ENCODE results near the gene DYNLRB1. TPM values are rescaled to one million over a fixed set of nuclear protein-coding genes. Genes with fewer than 3 reads are reported as not detected.

The DYNLRB1 gene
- total and polyA plus RNA-seq, 9 of the 15 experiments (the other 6 are each of a cell fraction or from before 2014, with no cell fraction given): 48.7 to 358 (median 121) TPM

- TF ChIP-seq ZHX1 (conservative IDR thresholded peaks at IDR 0.05; ENCODE audit: low read length) (no peak), RCOR1 (IDR thresholded peaks at IDR 0.05; ENCODE audit: borderline replicate concordance in 1 of 2, low read depth in 2 of 2, low read length in 2 of 2) (no peak), SP1 (CRISPR knock-in tag; IDR thresholded peaks at IDR 0.05) (no peak), ZNF41 (CRISPR knock-in tag; conservative IDR thresholded peaks at IDR 0.05) (no peak), CCNT2 (IDR thresholded peaks at IDR 0.05; ENCODE audit: borderline replicate concordance, extremely low read depth, insufficient read length, low read depth, low read length) (no peak)
- TF ChIP-seq, protein P1, sequence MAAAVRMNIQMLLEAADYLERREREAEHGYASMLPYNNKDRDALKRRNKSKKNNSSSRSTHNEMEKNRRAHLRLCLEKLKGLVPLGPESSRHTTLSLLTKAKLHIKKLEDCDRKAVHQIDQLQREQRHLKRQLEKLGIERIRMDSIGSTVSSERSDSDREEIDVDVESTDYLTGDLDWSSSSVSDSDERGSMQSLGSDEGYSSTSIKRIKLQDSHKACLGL (CRISPR knock-in tag; IDR thresholded peaks at IDR 0.05; ENCODE audit: borderline replicate concordance, poor library complexity, severe bottlenecking): no peak
- TF ChIP-seq, protein P2, sequence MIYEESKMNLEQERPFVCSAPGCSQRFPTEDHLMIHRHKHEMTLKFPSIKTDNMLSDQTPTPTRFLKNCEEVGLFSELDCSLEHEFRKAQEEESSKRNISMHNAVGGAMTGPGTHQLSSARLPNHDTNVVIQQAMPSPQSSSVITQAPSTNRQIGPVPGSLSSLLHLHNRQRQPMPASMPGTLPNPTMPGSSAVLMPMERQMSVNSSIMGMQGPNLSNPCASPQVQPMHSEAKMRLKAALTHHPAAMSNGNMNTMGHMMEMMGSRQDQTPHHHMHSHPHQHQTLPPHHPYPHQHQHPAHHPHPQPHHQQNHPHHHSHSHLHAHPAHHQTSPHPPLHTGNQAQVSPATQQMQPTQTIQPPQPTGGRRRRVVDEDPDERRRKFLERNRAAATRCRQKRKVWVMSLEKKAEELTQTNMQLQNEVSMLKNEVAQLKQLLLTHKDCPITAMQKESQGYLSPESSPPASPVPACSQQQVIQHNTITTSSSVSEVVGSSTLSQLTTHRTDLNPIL (CRISPR knock-in tag; IDR thresholded peaks at IDR 0.05): no peak
- TF ChIP-seq, protein P3, sequence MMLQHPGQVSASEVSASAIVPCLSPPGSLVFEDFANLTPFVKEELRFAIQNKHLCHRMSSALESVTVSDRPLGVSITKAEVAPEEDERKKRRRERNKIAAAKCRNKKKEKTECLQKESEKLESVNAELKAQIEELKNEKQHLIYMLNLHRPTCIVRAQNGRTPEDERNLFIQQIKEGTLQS (IDR thresholded peaks at IDR 0.05): no peak
- TF ChIP-seq, protein P3 (CRISPR knock-in tag; conservative IDR thresholded peaks at IDR 0.05): no peak
Observed at GRCh38 chr20:34526466-34526865, 10.2 kb downstream of the DYNLRB1 start (continued).

Measured in K562 (cell line).